IMR-90 (cell line): Measurements from ENCODE around the gene TPM4. TPM values are rescaled to one million over a fixed set of nuclear protein-coding genes. Genes with fewer than 3 reads are reported as not detected.

Experiments used
- ATAC-seq: fragments of 200-7000 bp; cut with Tn5 transposase; 2 replicates; pipeline ENCODE4 v1.9.1; 2020; ENCODE audit warnings: low read depth, mild to moderate bottlenecking, moderate library complexity
- BruUV-seq: library from RNA; stranded (reverse); fragments of 400-500 nt; replicated peaks from 2 replicates; lab custom pipeline; 2021; lab: Mats Ljungman, UMichigan
- CTCF ChIA-PET: fragments of 300-600 bp; formaldehyde crosslinking; extraction: SDS; loops from one replicate; lab custom pipeline; 2021; ENCODE audit warnings: antibody characterized with exemption; lab: Yijun Ruan, JAX
- POLR2A ChIA-PET: fragments of 300-600 bp; sonication (Branson Sonifier 250); formaldehyde crosslinking; loops from one replicate; lab custom pipeline; 2022; ENCODE audit warnings: antibody characterized with exemption; ENCODE audit not compliant: unreplicated experiment; lab: Charles Lee
- DNase-seq: peaks from one replicate; pipeline ENCODE4 v3.0.0; 2013
- H2AFZ ChIP-seq: replicated peaks from 2 replicates; pipeline ENCODE3; 2013; ENCODE audit warnings: low read length, mild to moderate bottlenecking; ENCODE audit not compliant: poor library complexity
- H2AK5ac ChIP-seq: 2 replicates; pipeline ENCODE4 v1.6.1; 2013; ENCODE audit warnings: low read depth, low read length, inconsistent platforms
- H2AK9ac ChIP-seq: replicated peaks from 2 replicates; pipeline ENCODE3; 2013; ENCODE audit warnings: mild to moderate bottlenecking, low read depth, low read length, moderate library complexity; ENCODE audit not compliant: poor library complexity
- H2BK120ac ChIP-seq: 2 replicates; pipeline ENCODE4 v1.6.1; 2013; ENCODE audit warnings: low read depth, low read length, inconsistent platforms
- H2BK15ac ChIP-seq: 3 replicates; pipeline ENCODE4 v1.6.1; 2013; ENCODE audit warnings: low read depth, low read length, inconsistent platforms
- H2BK20ac ChIP-seq: 2 replicates; pipeline ENCODE4 v1.6.1; 2013; ENCODE audit warnings: low read depth, mild to moderate bottlenecking, inconsistent platforms, low read length, moderate library complexity
- H2BK5ac ChIP-seq: 2 replicates; pipeline ENCODE4 v1.6.1; 2013; ENCODE audit warnings: mild to moderate bottlenecking, low read depth, low read length, inconsistent platforms; ENCODE audit not compliant: poor library complexity, severe bottlenecking
- H3K14ac ChIP-seq: replicated peaks from 2 replicates; pipeline ENCODE4 v1.6.1; 2013; ENCODE audit warnings: low read depth, low read length, inconsistent platforms
- H3K18ac ChIP-seq: 2 replicates; pipeline ENCODE4 v1.6.1; 2013; ENCODE audit warnings: low read depth, low read length, control low read depth
- H3K23ac ChIP-seq: 2 replicates; pipeline ENCODE4 v1.6.1; 2013; ENCODE audit warnings: low read depth, low read length, inconsistent platforms
- H3K27ac ChIP-seq: 2 replicates; pipeline ENCODE4 v1.5.1; 2013; ENCODE audit warnings: mild to moderate bottlenecking, control low read depth, low read length; ENCODE audit not compliant: insufficient read depth
- H3K27me3 ChIP-seq: 2 replicates; pipeline ENCODE4 v1.6.1; 2013; ENCODE audit warnings: low read length; ENCODE audit not compliant: control insufficient read depth, insufficient read depth
- H3K36me3 ChIP-seq: 2 replicates; pipeline ENCODE4 v1.6.1; 2013; ENCODE audit warnings: low read length, mixed read lengths; ENCODE audit not compliant: control insufficient read depth, insufficient read depth
- H3K4ac ChIP-seq: 2 replicates; pipeline ENCODE4 v1.6.1; 2013; ENCODE audit warnings: low read depth, low read length, inconsistent platforms
- H3K4me1 ChIP-seq: 2 replicates; pipeline ENCODE4 v1.6.1; 2013; ENCODE audit warnings: low read length, mixed read lengths; ENCODE audit not compliant: control insufficient read depth, insufficient read depth
- H3K4me2 ChIP-seq: 2 replicates; pipeline ENCODE4 v1.6.1; 2013; ENCODE audit warnings: low read depth, mild to moderate bottlenecking, control low read depth, low read length, moderate library complexity
- H3K4me3 ChIP-seq: 2 replicates; pipeline ENCODE4 v1.5.1; 2013; ENCODE audit warnings: low read depth, mild to moderate bottlenecking, control low read depth, low read length, moderate library complexity; ENCODE audit not compliant: insufficient read depth
- H3K56ac ChIP-seq: 2 replicates; pipeline ENCODE4 v1.6.1; 2013; ENCODE audit warnings: low read length, inconsistent platforms; ENCODE audit not compliant: insufficient read depth; ENCODE audit errors: extremely low read depth
- H3K79me1 ChIP-seq, 2 experiments: 2 replicates each; pipeline ENCODE4 v1.6.1; 2013; ENCODE audit warnings: low read length in 2 of 2, inconsistent platforms in 1 of 2, low read depth in 1 of 2
- H3K9ac ChIP-seq: 2 replicates; pipeline ENCODE4 v1.6.1; 2013; ENCODE audit warnings: low read depth, low read length, control low read depth
- H3K9me1 ChIP-seq: 2 replicates; pipeline ENCODE4 v1.6.1; 2013; ENCODE audit warnings: low read length, inconsistent platforms; ENCODE audit not compliant: insufficient read depth
- H3K9me3 ChIP-seq: 2 replicates; pipeline ENCODE4 v1.6.1; 2013; ENCODE audit warnings: low read length; ENCODE audit not compliant: control insufficient read depth, insufficient read depth
- H4K20me1 ChIP-seq: 2 replicates; pipeline ENCODE4 v1.6.1; 2013; ENCODE audit warnings: low read length, inconsistent platforms; ENCODE audit not compliant: insufficient read depth
- H4K5ac ChIP-seq: 2 replicates; pipeline ENCODE4 v1.6.1; 2013; ENCODE audit warnings: mild to moderate bottlenecking, low read depth, low read length, control low read depth
- H4K8ac ChIP-seq, 2 experiments: 2 replicates each; pipeline ENCODE4 v1.6.1; 2013; ENCODE audit warnings: low read depth in 2 of 2, low read length in 2 of 2, control low read depth in 1 of 2, inconsistent platforms in 1 of 2
- H4K91ac ChIP-seq: 2 replicates; pipeline ENCODE4 v1.6.1; 2013; ENCODE audit warnings: low read depth, low read length, inconsistent platforms; ENCODE audit not compliant: insufficient read depth
- BHLHE40 ChIP-seq: fragments of 150-350 bp; IDR thresholded peaks from 2 replicates; pipeline ENCODE4 v1.6.1; 2016; ENCODE audit warnings: mild to moderate bottlenecking, low read depth, low read length
- CEBPB ChIP-seq: IDR thresholded peaks from 2 replicates; pipeline ENCODE4 v1.6.1; 2012; ENCODE audit warnings: low read depth, low read length, improper control_type of control experiment
- ELK1 ChIP-seq: fragments of 150-350 bp; IDR thresholded peaks from 2 replicates; pipeline ENCODE4 v1.6.1; 2016; ENCODE audit warnings: low read depth, mild to moderate bottlenecking, low read length, moderate library complexity, borderline replicate concordance
- FOS ChIP-seq: fragments of 150-350 bp; IDR thresholded peaks from 2 replicates; pipeline ENCODE4 v1.6.1; 2016; ENCODE audit warnings: low read depth, low read length
- MAZ ChIP-seq: IDR thresholded peaks from 2 replicates; pipeline ENCODE4 v1.6.1; 2012; ENCODE audit warnings: low read depth, mild to moderate bottlenecking, low read length, improper control_type of control experiment, moderate library complexity, borderline replicate concordance
- RFX5 ChIP-seq: IDR thresholded peaks from 2 replicates; pipeline ENCODE4 v1.8.0; 2012; ENCODE audit warnings: low read depth, mild to moderate bottlenecking, low read length, moderate library complexity
- WGBS, 2 experiments: methylation state at CpG; one replicate each; pipeline versions ENCODE4 v1.1.5 to v1.1.7; 2013; ENCODE audit warnings: missing lambda C conversion rate in 2 of 2; ENCODE audit not compliant: insufficient read length in 1 of 2; ENCODE audit errors: extremely low coverage in 2 of 2; 5-methylcytosine and 5-hydroxymethylcytosine counted together
- dilution Hi-C: fragments of 300-500 bp; cut with HindIII; formaldehyde crosslinking; loops from one replicate; pipeline ENCODE4 v1.14.3; 2018; ENCODE audit warnings: low sequenced_read_pairs; ENCODE audit not compliant: unreplicated experiment
- in situ Hi-C: fragments of 300-500 bp; cut with MboI; formaldehyde crosslinking; loops from 3 replicates; pipeline ENCODE4 v1.14.3; 2019; ENCODE audit warnings: low sequenced_read_pairs, inconsistent platforms, mixed read lengths
- intact Hi-C: fragments of 100-400 bp; cut with micrococcal nuclease; formaldehyde crosslinking; loops from 2 replicates; pipeline ENCODE4 v1.10.0; 2022
- polyA plus RNA-seq, 3 experiments: library from polyadenylated mRNA; depleted of rRNA; stranded (reverse); fragments of >200 nt; gene quantifications; 2 replicates each; pipeline ENCODE4 v1.2.3, GENCODE V29; 2012; ENCODE audit warnings: low replicate concordance in 1 of 3
- total RNA-seq: library from RNA; depleted of rRNA; stranded (reverse); fragments of >200 nt; gene quantifications from 2 replicates; pipeline ENCODE4 v1.2.3, GENCODE V29; 2012

The TPM4 gene
- total and polyA plus RNA-seq, 2 of the 4 experiments (the other 2 are of a cell fraction): 1,075 to 1,160 TPM

GRCh38 chr19:16037424-16038195 lies 38.7 kb upstream of the TPM4 start:
- no peak overlapping the region for H2BK120ac ChIP-seq
- intact Hi-C loops (no loop called here), in situ Hi-C loops (no loop called here), dilution Hi-C loops (no loop called here)
- no peak overlapping the region for H4K91ac ChIP-seq
- 41% methylated on average over 8 of the region's 17 CpGs; no CpG with 5 or more reads in 1 of the 2 experiments for WGBS, 2 experiments
- no peak overlapping the region for H2BK15ac ChIP-seq
- TF ChIP-seq ELK1 (no peak), BHLHE40 (no peak), FOS (no peak), RFX5 (no peak), MAZ (no peak), CEBPB (no peak)
- H3K23ac ChIP-seq: no peak overlapping the region
- H3K18ac ChIP-seq: no peak overlapping the region
- H3K9me3 ChIP-seq: no peaks in the 10 kb centered on the region
- H3K79me1 ChIP-seq: no peaks in the 10 kb centered on the region
- H4K5ac ChIP-seq: no peak overlapping the region
- no peaks in the 10 kb centered on the region for H3K36me3 ChIP-seq
- POLR2A ChIA-PET: no interaction called here
- no peak overlapping the region for H3K4ac ChIP-seq
- H2AK5ac ChIP-seq: no peak overlapping the region
- H2BK20ac ChIP-seq: no peak overlapping the region
- no peaks in the 10 kb centered on the region for H4K20me1 ChIP-seq
- no peak overlapping the region for H3K4me2 ChIP-seq
- H2BK5ac ChIP-seq: no peak overlapping the region
- ATAC-seq (no peak), DNase-seq (no peak)
- CTCF ChIA-PET: no interaction called here
- no peaks in the 10 kb centered on the region for H3K9me1 ChIP-seq
- no peak overlapping the region for H3K4me3 ChIP-seq
- no peak overlapping the region for H2AFZ ChIP-seq
- H3K4me1 ChIP-seq: peaks cover 2% of the 10 kb centered on the region
- H3K56ac ChIP-seq: no peak overlapping the region
- no peak overlapping the region for H3K9ac ChIP-seq
- H3K14ac ChIP-seq: no peak overlapping the region
- no peak overlapping the region for H3K27ac ChIP-seq
- no peak overlapping the region for H4K8ac ChIP-seq
- no peaks in the 10 kb centered on the region for H3K27me3 ChIP-seq
- no TSS peak for BruUV-seq
- no peak overlapping the region for H2AK9ac ChIP-seq
